Keratinocyte (primary cell): ENCODE measurements around the gene PHLPP1. TPM values are rescaled to one million over a fixed set of nuclear protein-coding genes. Genes with fewer than 3 reads are reported as not detected.

Source experiments
- DNase-seq: peaks from one replicate; pipeline ENCODE4 v3.0.0-alpha.2; 2011; ENCODE audit warnings: low read depth, missing footprints, low spot score
- FAIRE-seq: peaks from 2 replicates; lab custom pipeline; 2011; peaks lifted over from hg19 to GRCh38; lab: Jason Lieb, UNC
- H2AFZ ChIP-seq: 2 replicates; pipeline ENCODE4 v1.6.0; 2012; ENCODE audit warnings: low read length, control low read depth, inconsistent platforms; ENCODE audit not compliant: control insufficient read depth
- H3K27ac ChIP-seq: 2 replicates; pipeline ENCODE4 v1.5.1; 2011; ENCODE audit warnings: low read length; ENCODE audit not compliant: control insufficient read depth, insufficient read depth
- H3K27me3 ChIP-seq: 3 replicates; pipeline ENCODE4 v1.6.0; 2011; ENCODE audit warnings: low read length; ENCODE audit not compliant: control insufficient read depth, insufficient read depth; ENCODE audit errors: extremely low read depth
- H3K36me3 ChIP-seq, 2 experiments: 2 replicates in 1 of 2; 3 replicates in 1 of 2; pipeline ENCODE4 v1.5.1; 2011; ENCODE audit warnings: low read length in 2 of 2, mild to moderate bottlenecking in 1 of 2; ENCODE audit not compliant: control insufficient read depth in 2 of 2, insufficient read depth in 2 of 2; ENCODE audit errors: extremely low read depth in 1 of 2
- H3K4me1 ChIP-seq: 3 replicates; pipeline ENCODE4 v1.5.1; 2011; ENCODE audit warnings: low read length; ENCODE audit not compliant: control insufficient read depth, insufficient read depth; ENCODE audit errors: extremely low read depth
- H3K4me2 ChIP-seq: 3 replicates; pipeline ENCODE4 v1.6.0; 2011; ENCODE audit warnings: low read depth, low read length; ENCODE audit not compliant: control insufficient read depth, insufficient read depth; ENCODE audit errors: extremely low read depth
- H3K4me3 ChIP-seq, 3 experiments: fragments of 200-600 bp in 1 of 3; sonication (generic) in 1 of 3; 2 replicates in 2 of 3; 3 replicates in 1 of 3; pipeline ENCODE4 v1.5.1; 2011 to 2016; ENCODE audit warnings: low read length in 3 of 3, mild to moderate bottlenecking in 3 of 3, control low read depth in 2 of 3, inconsistent platforms in 1 of 3, low read depth in 1 of 3, mixed read lengths in 1 of 3, mixed run types in 1 of 3, moderate library complexity in 1 of 3; ENCODE audit not compliant: control insufficient read depth in 2 of 3, insufficient read depth in 2 of 3; ENCODE audit errors: extremely low read depth in 1 of 3
- H3K79me2 ChIP-seq: 2 replicates; pipeline ENCODE4 v1.6.0; 2012; ENCODE audit warnings: low read length; ENCODE audit not compliant: control insufficient read depth, insufficient read depth
- H3K9ac ChIP-seq: 3 replicates; pipeline ENCODE4 v1.6.0; 2011; ENCODE audit warnings: low read length; ENCODE audit not compliant: control insufficient read depth, insufficient read depth; ENCODE audit errors: extremely low read depth
- H3K9me1 ChIP-seq: 3 replicates; pipeline ENCODE4 v1.6.0; 2011; ENCODE audit warnings: low read length; ENCODE audit not compliant: control insufficient read depth, insufficient read depth; ENCODE audit errors: extremely low read depth
- H3K9me3 ChIP-seq: 2 replicates; pipeline ENCODE4 v1.5.1; 2012; ENCODE audit warnings: low read depth, low read length; ENCODE audit not compliant: control insufficient read depth
- H4K20me1 ChIP-seq: 3 replicates; pipeline ENCODE4 v1.6.0; 2011; ENCODE audit warnings: low read length; ENCODE audit not compliant: control insufficient read depth, insufficient read depth; ENCODE audit errors: extremely low read depth
- EZH2 ChIP-seq: IDR thresholded peaks from one replicate; pipeline ENCODE4 v1.6.1; 2012; ENCODE audit warnings: inconsistent platforms, mild to moderate bottlenecking, low read length, moderate library complexity
- dilution Hi-C: fragments of 300-500 bp; cut with MboI; formaldehyde crosslinking; loops from one replicate; pipeline ENCODE4 v1.7.0; 2020; ENCODE audit warnings: low sequenced_read_pairs; ENCODE audit not compliant: extremely low pct_ligation_motif_present
- polyA plus RNA-seq, 5 experiments: library from polyadenylated mRNA; depleted of rRNA in 3 of 5; stranded (reverse) in 3 of 5; stranded (forward) in 1 of 5; unstranded in 1 of 5; fragments of >200 nt; gene quantifications; 1 replicate in 1 of 5; 2 replicates in 3 of 5; 3 replicates in 1 of 5; pipeline versions ENCODE4 v1.2.1 to v1.2.3, GENCODE V29; 2011 to 2012; ENCODE audit warnings: missing spikeins in 2 of 5, low read depth in 1 of 5, low replicate concordance in 1 of 5
- TF ChIP-seq, protein P1 (sequence below), 3 experiments: IDR thresholded peaks in 1 of 3; conservative IDR thresholded peaks in 1 of 3; optimal IDR thresholded peaks in 1 of 3; 2 replicates in 2 of 3; 3 replicates in 1 of 3; pipeline versions ENCODE3 to v1.5.1; 2011; ENCODE audit warnings: low read length in 3 of 3, mild to moderate bottlenecking in 3 of 3, moderate library complexity in 2 of 3, control low read depth in 1 of 3, inconsistent platforms in 1 of 3; ENCODE audit not compliant: insufficient read depth in 2 of 3; ENCODE audit errors: extremely low read depth in 1 of 3

Gene PHLPP1
- polyA plus RNA-seq, 1 donor (not counting 4 experiments of a cell fraction or from before 2014, with no cell fraction given) = 8.4 TPM

DNA sequence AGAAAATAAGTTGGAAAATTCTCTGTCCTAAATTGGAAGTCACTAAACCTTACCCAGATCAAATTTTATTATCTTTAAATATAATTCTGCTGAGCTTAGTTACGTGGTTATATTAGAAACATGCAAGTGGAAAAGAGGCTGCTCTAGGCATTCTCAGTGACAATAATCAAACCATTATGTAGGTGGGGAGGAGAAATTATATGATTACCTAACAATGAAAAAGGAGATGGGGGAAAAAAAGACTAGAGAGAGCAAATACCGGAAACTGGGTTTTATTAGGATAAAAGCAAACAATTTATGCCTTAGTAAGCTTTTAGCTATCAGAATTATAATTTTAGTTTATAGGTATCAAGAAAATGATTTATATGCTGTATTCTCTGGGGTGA is 53.2 kb downstream of the PHLPP1 start:
- Histone ChIP-seq H3K79me2 (peaks cover 32% of the 10 kb centered on the region), H3K4me1 (peaks cover 45% of the 10 kb centered on the region), H3K9ac (no peak overlapping the region), H3K27ac (peak overlapping the region; percentile 90), H3K4me2 (peak overlapping the region; percentile 95), H3K9me1 (no peaks in the 10 kb centered on the region), H3K27me3 (no peaks in the 10 kb centered on the region), H3K4me3 (peak overlapping the region in 2 of 3 experiments; percentile 0 to 17), H3K9me3 (no peaks in the 10 kb centered on the region), H3K36me3 (no peaks in the 10 kb centered on the region), H2AFZ (no peak overlapping the region), H4K20me1 (no peaks in the 10 kb centered on the region)
- DNase-seq = no peak
- TF ChIP-seq EZH2 = no peak
- no peak for FAIRE-seq
- dilution Hi-C loops = no loop called here

DNA sequence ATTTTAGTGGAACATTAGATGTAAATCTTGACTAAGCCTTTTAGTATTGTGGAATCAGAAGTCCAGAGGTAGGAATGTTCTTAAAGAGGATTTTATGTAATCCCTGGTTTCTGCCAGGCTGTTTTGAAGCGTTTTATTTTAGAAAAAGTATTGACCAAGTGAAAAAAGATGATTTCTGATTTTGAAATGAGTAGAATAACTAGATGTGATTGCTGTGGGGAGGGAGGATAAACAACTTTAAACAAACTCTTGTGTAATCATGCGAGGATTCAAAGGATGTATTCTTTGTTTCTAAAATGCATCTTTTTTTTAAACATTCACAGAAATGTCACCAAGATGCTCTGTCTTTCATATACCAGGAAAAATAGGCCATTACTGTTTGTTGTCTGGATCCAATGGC is 53.9 kb downstream of the PHLPP1 start:
- peak overlapping the region; percentile 95 for H3K4me2 ChIP-seq

More for the DNA sequence above, 53.9 kb downstream of the PHLPP1 start:
- H3K9me1 ChIP-seq = no peaks in the 10 kb centered on the region
- H3K4me1 ChIP-seq = peaks cover 39% of the 10 kb centered on the region
- peaks cover 37% of the 10 kb centered on the region for H3K79me2 ChIP-seq
- FAIRE-seq (peak; percentile 29), DNase-seq (no peak)
- H3K9me3 ChIP-seq = no peaks in the 10 kb centered on the region
- H3K27ac ChIP-seq = peak overlapping the region; percentile 90
- H3K27me3 ChIP-seq = no peaks in the 10 kb centered on the region
- dilution Hi-C loops = no loop called here
- peak overlapping the region; percentile 31 for H3K9ac ChIP-seq
- H2AFZ ChIP-seq = no peak overlapping the region
- H3K4me3 ChIP-seq = peak overlapping the region in 1 of 3 experiments; percentile 17
- no peaks in the 10 kb centered on the region for H4K20me1 ChIP-seq
- TF ChIP-seq, protein P1, sequence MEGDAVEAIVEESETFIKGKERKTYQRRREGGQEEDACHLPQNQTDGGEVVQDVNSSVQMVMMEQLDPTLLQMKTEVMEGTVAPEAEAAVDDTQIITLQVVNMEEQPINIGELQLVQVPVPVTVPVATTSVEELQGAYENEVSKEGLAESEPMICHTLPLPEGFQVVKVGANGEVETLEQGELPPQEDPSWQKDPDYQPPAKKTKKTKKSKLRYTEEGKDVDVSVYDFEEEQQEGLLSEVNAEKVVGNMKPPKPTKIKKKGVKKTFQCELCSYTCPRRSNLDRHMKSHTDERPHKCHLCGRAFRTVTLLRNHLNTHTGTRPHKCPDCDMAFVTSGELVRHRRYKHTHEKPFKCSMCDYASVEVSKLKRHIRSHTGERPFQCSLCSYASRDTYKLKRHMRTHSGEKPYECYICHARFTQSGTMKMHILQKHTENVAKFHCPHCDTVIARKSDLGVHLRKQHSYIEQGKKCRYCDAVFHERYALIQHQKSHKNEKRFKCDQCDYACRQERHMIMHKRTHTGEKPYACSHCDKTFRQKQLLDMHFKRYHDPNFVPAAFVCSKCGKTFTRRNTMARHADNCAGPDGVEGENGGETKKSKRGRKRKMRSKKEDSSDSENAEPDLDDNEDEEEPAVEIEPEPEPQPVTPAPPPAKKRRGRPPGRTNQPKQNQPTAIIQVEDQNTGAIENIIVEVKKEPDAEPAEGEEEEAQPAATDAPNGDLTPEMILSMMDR (optimal IDR thresholded peaks at IDR 0.05 in 1 of 3, IDR thresholded peaks at IDR 0.05 in 1 of 3, conservative IDR thresholded peaks at IDR 0.05 in 1 of 3; ENCODE audit: extremely low read depth in 1 of 3, insufficient read depth in 2 of 3, low read length in 3 of 3) = no peak
- no peak for TF ChIP-seq EZH2
- no peaks in the 10 kb centered on the region for H3K36me3 ChIP-seq
